ENCODE data around the gene SOX8. TPM values are rescaled to one million over a fixed set of nuclear protein-coding genes. Genes with fewer than 3 reads are reported as not detected.

SOX8 gene
- total RNA-seq, 4 donors from 2014 or later, result 0.10 to 0.91 (median 0.33) TPM

DNA sequence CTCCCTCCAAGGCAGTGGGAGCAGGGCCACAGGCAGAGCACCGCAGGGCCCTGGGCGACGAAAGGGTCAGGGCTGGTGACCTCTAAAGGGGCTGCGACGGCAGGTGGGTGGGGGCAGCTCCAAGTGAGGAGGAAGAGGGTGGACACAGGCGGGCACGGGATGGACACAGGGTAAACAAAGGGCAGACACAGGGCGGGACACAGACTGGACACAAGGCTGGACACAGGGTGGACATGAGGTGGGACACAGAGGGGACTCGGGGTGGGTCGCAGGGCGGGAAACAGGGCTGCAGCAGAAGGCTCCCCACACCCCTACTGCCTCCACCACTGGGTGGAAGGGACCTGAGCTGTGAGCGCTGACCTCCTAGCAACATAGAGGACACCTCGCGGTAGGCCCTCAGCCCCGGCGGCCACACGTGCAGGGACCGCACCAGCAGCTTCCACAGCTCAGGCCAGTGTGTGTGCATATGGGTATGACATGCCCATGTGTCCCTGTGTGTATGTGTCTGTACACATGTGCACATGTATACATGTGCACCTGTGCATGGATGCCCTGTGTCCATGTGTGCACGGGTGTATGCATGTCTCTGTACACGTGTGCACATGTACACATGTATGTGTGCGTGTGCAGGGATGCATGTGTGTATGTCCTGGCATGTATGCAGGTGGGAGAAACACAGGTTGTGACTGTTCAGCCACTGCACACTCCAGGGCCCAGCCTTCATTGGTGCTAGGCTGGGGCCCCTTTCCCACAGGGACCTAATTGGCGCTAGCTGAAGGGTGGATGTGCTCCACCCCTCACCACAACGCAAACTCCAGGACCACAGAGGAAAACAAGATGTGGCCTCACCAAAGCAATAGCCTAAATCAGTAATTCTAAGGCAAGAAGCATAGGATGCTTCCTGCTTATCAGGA lies 18.4 kb upstream of the SOX8 start:
- Histone ChIP-seq H3K9me3 (no peaks in the 10 kb centered on the region), H3K4me1 (peaks cover 10 to 12% of the 10 kb centered on the region in 2 donors), H3K27me3 (no peaks in the 10 kb centered on the region), H3K27ac (no peak overlapping the region), H3K4me3 (no peak overlapping the region), H3K36me3 (no peaks in the 10 kb centered on the region)
- in situ Hi-C loops (cut with MboI; ENCODE audit: low sequenced_read_pairs in 4 of 4) (no loop called here), intact Hi-C loops (cut with DNase I; ENCODE audit: low total_unique reads) (no loop called here)
- ATAC-seq, result no peak
- TF ChIP-seq CTCF (IDR thresholded peaks at IDR 0.05 in 4 of 5, conservative IDR thresholded peaks at IDR 0.05 in 1 of 5) (no peak), POLR2A (IDR thresholded peaks at IDR 0.05) (no peak)
- no peak for DNase-seq

DNA sequence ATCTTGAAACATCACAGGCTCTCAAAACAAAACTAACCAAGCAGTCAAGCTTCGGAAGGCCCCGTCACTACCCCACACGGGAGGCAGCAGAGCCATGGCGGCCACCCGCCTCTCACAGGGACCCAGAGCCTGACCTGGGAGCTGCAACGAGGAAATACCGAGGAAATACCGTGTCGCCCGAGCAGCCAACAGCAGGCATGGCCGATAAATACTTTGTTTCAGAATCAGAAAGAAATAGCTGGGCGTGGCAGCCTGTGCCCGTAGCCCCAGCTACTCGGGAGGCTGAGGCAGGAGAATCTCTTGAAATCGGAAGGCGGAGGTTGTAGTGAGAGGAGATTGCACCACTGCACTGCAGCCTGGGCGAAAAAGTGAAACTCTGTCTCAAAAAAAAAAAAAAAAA lies 17.7 kb upstream of the SOX8 start:
- in situ Hi-C loops (cut with MboI; ENCODE audit: low sequenced_read_pairs in 4 of 4) (no loop called here), intact Hi-C loops (cut with DNase I; ENCODE audit: low total_unique reads) (loop anchor here (2.0 kb wide), 1 partner anchor 55 kb away; no protein-coding TSS in a partner anchor)
- no peak for DNase-seq
- ATAC-seq, result no peak
- peaks cover 10 to 14% of the 10 kb centered on the region in 2 donors for H3K4me1 ChIP-seq
- TF ChIP-seq POLR2A (IDR thresholded peaks at IDR 0.05) (no peak), CTCF (IDR thresholded peaks at IDR 0.05 in 4 of 5, conservative IDR thresholded peaks at IDR 0.05 in 1 of 5) (no peak)
- no peaks in the 10 kb centered on the region for H3K36me3 ChIP-seq
- H3K27me3 ChIP-seq, result no peaks in the 10 kb centered on the region
- H3K4me3 ChIP-seq, result peak overlapping the region in 1 of 4 donors; percentile 20
- no peak overlapping the region for H3K27ac ChIP-seq
- H3K9me3 ChIP-seq, result no peaks in the 10 kb centered on the region

GRCh38 chr16:964356-965035 lies 17.1 kb upstream of the SOX8 start:
- H3K9me3 ChIP-seq, result no peaks in the 10 kb centered on the region
- no peak for TF ChIP-seq POLR2A (IDR thresholded peaks at IDR 0.05)
- no peak for TF ChIP-seq CTCF (IDR thresholded peaks at IDR 0.05 in 4 of 5, conservative IDR thresholded peaks at IDR 0.05 in 1 of 5)
- H3K27ac ChIP-seq, result no peak overlapping the region
- no peaks in the 10 kb centered on the region for H3K36me3 ChIP-seq
- intact Hi-C loops (cut with DNase I; ENCODE audit: low total_unique reads), result loop anchor here (2.0 kb wide), 1 partner anchor 54 kb away; no protein-coding TSS in a partner anchor
- no peaks in the 10 kb centered on the region for H3K27me3 ChIP-seq
- in situ Hi-C loops (cut with MboI; ENCODE audit: low sequenced_read_pairs in 4 of 4), result no loop called here
- DNase-seq (peak in 1 of 2 donors; percentile 36), ATAC-seq (peak in 1 of 2 donors; percentile 48)
- H3K4me3 ChIP-seq, result peak overlapping the region in 3 of 4 donors; percentile 14 to 25 (median 20)
- H3K4me1 ChIP-seq, result peaks cover 15 to 20% of the 10 kb centered on the region in 2 donors

- no peak for ATAC-seq
- DNase-seq, result no peak
- Histone ChIP-seq H3K4me1 (peaks cover 20 to 25% of the 10 kb centered on the region in 2 donors), H3K4me3 (peak overlapping the region in 2 of 4 donors; percentile 14 to 20), H3K27me3 (no peaks in the 10 kb centered on the region), H3K36me3 (no peaks in the 10 kb centered on the region), H3K9me3 (no peaks in the 10 kb centered on the region), H3K27ac (no peak overlapping the region)
- in situ Hi-C loops (cut with MboI; ENCODE audit: low sequenced_read_pairs in 4 of 4), result no loop called here
- intact Hi-C loops (cut with DNase I; ENCODE audit: low total_unique reads), result loop anchor here (2.0 kb wide), 1 partner anchor 54 kb away; no protein-coding TSS in a partner anchor
- no peak for TF ChIP-seq CTCF (IDR thresholded peaks at IDR 0.05 in 4 of 5, conservative IDR thresholded peaks at IDR 0.05 in 1 of 5)
- TF ChIP-seq POLR2A (IDR thresholded peaks at IDR 0.05), result no peak
These were observed 16.6 kb upstream of the SOX8 start for GRCh38 chr16:965036-965395.

Measured in gastrocnemius medialis (tissue), 4 donors.